ENCODE results near the gene KCNAB1. TPM values are rescaled to one million over a fixed set of nuclear protein-coding genes. Genes with fewer than 3 reads are reported as not detected.

KCNAB1 gene
- total RNA-seq, 1 donor from 2014 or later: 0.79 TPM

GRCh38 chr3:156349111-156349510 lies 228.7 kb downstream of the KCNAB1 start:
- H3K4me1 Mint-ChIP-seq: no peaks in the 10 kb centered on the region
- no peak for TF ChIP-seq CTCF (conservative IDR thresholded peaks at IDR 0.05)
- no peaks in the 10 kb centered on the region for H3K9me3 Mint-ChIP-seq
- no peak overlapping the region for H3K27ac Mint-ChIP-seq (ENCODE audit: unreplicated experiment)
- no peak for DNase-seq (ENCODE audit: low read depth, low spot score)
- H3K27me3 Mint-ChIP-seq (ENCODE audit: low read depth): no peaks in the 10 kb centered on the region
- no peaks in the 10 kb centered on the region for H3K36me3 Mint-ChIP-seq (ENCODE audit: low read depth)
- H3K4me3 Mint-ChIP-seq: no peak overlapping the region

- Mint-ChIP-seq H3K27ac (ENCODE audit: unreplicated experiment) (no peak overlapping the region), H3K9me3 (no peaks in the 10 kb centered on the region), H3K27me3 (ENCODE audit: low read depth) (no peaks in the 10 kb centered on the region), H3K4me3 (no peak overlapping the region), H3K4me1 (no peaks in the 10 kb centered on the region), H3K36me3 (ENCODE audit: low read depth) (no peaks in the 10 kb centered on the region)
- DNase-seq (ENCODE audit: low read depth, low spot score): no peak
- TF ChIP-seq CTCF (conservative IDR thresholded peaks at IDR 0.05): no peak
Measured at GRCh38 chr3:156349978-156350377, 229.6 kb downstream of the KCNAB1 start.

- no peaks in the 10 kb centered on the region for H3K9me3 Mint-ChIP-seq
- no peak for TF ChIP-seq CTCF (conservative IDR thresholded peaks at IDR 0.05)
- no peak overlapping the region for H3K27ac Mint-ChIP-seq (ENCODE audit: unreplicated experiment)
- no peak for DNase-seq (ENCODE audit: low read depth, low spot score)
- H3K4me3 Mint-ChIP-seq: no peak overlapping the region
- H3K27me3 Mint-ChIP-seq (ENCODE audit: low read depth): no peaks in the 10 kb centered on the region
- H3K36me3 Mint-ChIP-seq (ENCODE audit: low read depth): no peaks in the 10 kb centered on the region
- no peaks in the 10 kb centered on the region for H3K4me1 Mint-ChIP-seq
Measured at GRCh38 chr3:156350781-156351180, 230.4 kb downstream of the KCNAB1 start.

GRCh38 chr3:156351783-156352182 lies 231.4 kb downstream of the KCNAB1 start:
- Mint-ChIP-seq H3K27ac (ENCODE audit: unreplicated experiment) (no peak overlapping the region), H3K36me3 (ENCODE audit: low read depth) (no peaks in the 10 kb centered on the region), H3K4me3 (no peak overlapping the region), H3K4me1 (no peaks in the 10 kb centered on the region), H3K9me3 (no peaks in the 10 kb centered on the region), H3K27me3 (ENCODE audit: low read depth) (no peaks in the 10 kb centered on the region)
- TF ChIP-seq CTCF (conservative IDR thresholded peaks at IDR 0.05): no peak
- DNase-seq (ENCODE audit: low read depth, low spot score): no peak

- Mint-ChIP-seq H3K4me1 (no peaks in the 10 kb centered on the region), H3K27ac (ENCODE audit: unreplicated experiment) (no peak overlapping the region), H3K27me3 (ENCODE audit: low read depth) (no peaks in the 10 kb centered on the region), H3K4me3 (no peak overlapping the region), H3K9me3 (no peaks in the 10 kb centered on the region), H3K36me3 (ENCODE audit: low read depth) (no peaks in the 10 kb centered on the region)
- DNase-seq (ENCODE audit: low read depth, low spot score): no peak
- TF ChIP-seq CTCF (conservative IDR thresholded peaks at IDR 0.05): no peak
Measured at GRCh38 chr3:156352728-156353127, 232.3 kb downstream of the KCNAB1 start.

- H3K27me3 Mint-ChIP-seq (ENCODE audit: low read depth): no peaks in the 10 kb centered on the region
- H3K36me3 Mint-ChIP-seq (ENCODE audit: low read depth): no peaks in the 10 kb centered on the region
- H3K4me3 Mint-ChIP-seq: no peak overlapping the region
- H3K27ac Mint-ChIP-seq (ENCODE audit: unreplicated experiment): no peak overlapping the region
- H3K4me1 Mint-ChIP-seq: no peaks in the 10 kb centered on the region
- H3K9me3 Mint-ChIP-seq: no peaks in the 10 kb centered on the region
- no peak for TF ChIP-seq CTCF (conservative IDR thresholded peaks at IDR 0.05)
- DNase-seq (ENCODE audit: low read depth, low spot score): no peak
Measured at GRCh38 chr3:156353563-156353962, 233.2 kb downstream of the KCNAB1 start.

Data from neural crest cell (in vitro differentiated cells).